Keratinocyte (primary cell): ENCODE data around the gene GFRA3.

Experiments
- EZH2 ChIP-seq: IDR thresholded peaks from one replicate; pipeline ENCODE4 v1.6.1; 2012; ENCODE audit warnings: inconsistent platforms, mild to moderate bottlenecking, low read length, moderate library complexity
- TF ChIP-seq, protein P1 (sequence below), 3 experiments: IDR thresholded peaks in 1 of 3; conservative IDR thresholded peaks in 1 of 3; optimal IDR thresholded peaks in 1 of 3; 2 replicates in 2 of 3; 3 replicates in 1 of 3; pipeline versions ENCODE3 to v1.5.1; 2011; ENCODE audit warnings: low read length in 3 of 3, mild to moderate bottlenecking in 3 of 3, moderate library complexity in 2 of 3, control low read depth in 1 of 3, inconsistent platforms in 1 of 3; ENCODE audit not compliant: insufficient read depth in 2 of 3; ENCODE audit errors: extremely low read depth in 1 of 3

- TF ChIP-seq, protein P1, sequence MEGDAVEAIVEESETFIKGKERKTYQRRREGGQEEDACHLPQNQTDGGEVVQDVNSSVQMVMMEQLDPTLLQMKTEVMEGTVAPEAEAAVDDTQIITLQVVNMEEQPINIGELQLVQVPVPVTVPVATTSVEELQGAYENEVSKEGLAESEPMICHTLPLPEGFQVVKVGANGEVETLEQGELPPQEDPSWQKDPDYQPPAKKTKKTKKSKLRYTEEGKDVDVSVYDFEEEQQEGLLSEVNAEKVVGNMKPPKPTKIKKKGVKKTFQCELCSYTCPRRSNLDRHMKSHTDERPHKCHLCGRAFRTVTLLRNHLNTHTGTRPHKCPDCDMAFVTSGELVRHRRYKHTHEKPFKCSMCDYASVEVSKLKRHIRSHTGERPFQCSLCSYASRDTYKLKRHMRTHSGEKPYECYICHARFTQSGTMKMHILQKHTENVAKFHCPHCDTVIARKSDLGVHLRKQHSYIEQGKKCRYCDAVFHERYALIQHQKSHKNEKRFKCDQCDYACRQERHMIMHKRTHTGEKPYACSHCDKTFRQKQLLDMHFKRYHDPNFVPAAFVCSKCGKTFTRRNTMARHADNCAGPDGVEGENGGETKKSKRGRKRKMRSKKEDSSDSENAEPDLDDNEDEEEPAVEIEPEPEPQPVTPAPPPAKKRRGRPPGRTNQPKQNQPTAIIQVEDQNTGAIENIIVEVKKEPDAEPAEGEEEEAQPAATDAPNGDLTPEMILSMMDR (optimal IDR thresholded peaks at IDR 0.05 in 1 of 3, IDR thresholded peaks at IDR 0.05 in 1 of 3, conservative IDR thresholded peaks at IDR 0.05 in 1 of 3; ENCODE audit: extremely low read depth in 1 of 3, insufficient read depth in 2 of 3, low read length in 3 of 3): no peak
- no peak for TF ChIP-seq EZH2
Observed at GRCh38 chr5:138246334-138246733, 28.1 kb downstream of the GFRA3 start.
